Hepatocyte (in vitro differentiated cells): ENCODE results near the gene PRR4. TPM values are rescaled to one million over a fixed set of nuclear protein-coding genes. Genes with fewer than 3 reads are reported as not detected.

ENCODE experiments used
- DNase-seq: peaks from one replicate; pipeline ENCODE4 v3.0.0-alpha.2; 2016; ENCODE audit warnings: low spot score
- H2AFZ ChIP-seq: fragments of 200-600 bp; sonication (generic); 2 replicates; pipeline ENCODE4 v1.6.0; 2016; ENCODE audit warnings: antibody characterized with exemption, mild to moderate bottlenecking
- H3K27ac ChIP-seq: fragments of 200-600 bp; sonication (generic); 2 replicates; pipeline ENCODE4 v1.5.1; 2016; ENCODE audit warnings: mild to moderate bottlenecking
- H3K27me3 ChIP-seq: fragments of 200-600 bp; sonication (generic); 2 replicates; pipeline ENCODE4 v1.6.1; 2016
- H3K36me3 ChIP-seq: fragments of 200-600 bp; sonication (generic); replicated peaks from 2 replicates; pipeline ENCODE4 v1.5.1; 2016; ENCODE audit warnings: low read depth; ENCODE audit not compliant: insufficient read depth
- H3K4me1 ChIP-seq: fragments of 200-600 bp; sonication (generic); 2 replicates; pipeline ENCODE4 v1.5.1; 2016; ENCODE audit warnings: mild to moderate bottlenecking, moderate library complexity; ENCODE audit not compliant: insufficient read depth
- H3K4me2 ChIP-seq: fragments of 200-600 bp; sonication (generic); 2 replicates; pipeline ENCODE4 v1.6.0; 2016
- H3K4me3 ChIP-seq: fragments of 200-600 bp; sonication (generic); 2 replicates; pipeline ENCODE4 v1.5.1; 2016; ENCODE audit warnings: mild to moderate bottlenecking
- H3K79me2 ChIP-seq: fragments of 200-600 bp; sonication (generic); 2 replicates; pipeline ENCODE4 v1.6.0; 2017; ENCODE audit warnings: mild to moderate bottlenecking
- H3K9me2 ChIP-seq: fragments of 200-600 bp; sonication (generic); replicated peaks from 2 replicates; pipeline ENCODE4 v1.6.0; 2017; ENCODE audit warnings: mild to moderate bottlenecking; ENCODE audit not compliant: insufficient read depth
- H3K9me3 ChIP-seq: fragments of 200-600 bp; sonication (generic); 2 replicates; pipeline ENCODE4 v1.5.1; 2016; ENCODE audit warnings: low read depth, mild to moderate bottlenecking
- H4K20me1 ChIP-seq: fragments of 200-600 bp; sonication (generic); 2 replicates; pipeline ENCODE4 v1.6.0; 2016; ENCODE audit warnings: mild to moderate bottlenecking; ENCODE audit not compliant: insufficient read depth, poor library complexity, severe bottlenecking
- CTCF ChIP-seq: fragments of 200-600 bp; sonication (generic); IDR thresholded peaks from 2 replicates; pipeline ENCODE4 v1.5.1; 2016; ENCODE audit warnings: antibody characterized with exemption, mild to moderate bottlenecking; ENCODE audit not compliant: poor library complexity
- EZH2 ChIP-seq: fragments of 200-600 bp; sonication (generic); IDR thresholded peaks from 2 replicates; pipeline ENCODE4 v1.6.1; 2016; ENCODE audit warnings: antibody characterized with exemption, mild to moderate bottlenecking, borderline replicate concordance
- EZH2phosphoT487 ChIP-seq: fragments of 200-600 bp; sonication (generic); IDR thresholded peaks from one replicate; pipeline ENCODE4 v1.6.1; 2018; ENCODE audit warnings: antibody characterized with exemption, mild to moderate bottlenecking, low read depth, moderate library complexity; ENCODE audit not compliant: unreplicated experiment, severe bottlenecking
- WGBS: methylation state at CpG from one replicate; pipeline ENCODE4 v1.1.6; 2016; ENCODE audit warnings: low lambda C conversion rate; ENCODE audit errors: missing lambda C conversion rate; 5-methylcytosine and 5-hydroxymethylcytosine counted together
- polyA plus RNA-seq: library from polyadenylated mRNA; unstranded; fragments of >200 nt; fragmentation: Nextera tagmentation; extraction: Ambion mirVana; gene quantifications from 2 replicates; pipeline ENCODE4 v1.2.1, GENCODE V29; 2016
- total RNA-seq: library from RNA; depleted of rRNA; stranded (reverse); fragments of >200 nt; gene quantifications from 2 replicates; pipeline ENCODE4 v1.2.3, GENCODE V29; 2014

PRR4 gene
- total and polyA plus RNA-seq, 2 experiments from 2014 or later = 3.9 to 6.4 TPM

GRCh38 chr12:10884086-10884725 is 34.9 kb upstream of the PRR4 start, which contains the start of gene PRH1:
PRH1 (minus strand) TSS chr12:10884255; CDS start chr12:10884217, 38 bp downstream.
- H3K36me3 ChIP-seq = no peaks in the 10 kb centered on the region
- no peaks in the 10 kb centered on the region for H3K27me3 ChIP-seq
- no peak within 1 kb of the TSS for H3K4me3 ChIP-seq
- H3K79me2 ChIP-seq = no peaks in the 10 kb centered on the region
- no peaks in the 10 kb centered on the region for H4K20me1 ChIP-seq
- no peaks in the 10 kb centered on the region for H3K9me2 ChIP-seq
- H3K9me3 ChIP-seq = no peaks in the 10 kb centered on the region
- no peak within 1 kb of the TSS for H3K27ac ChIP-seq
- TF ChIP-seq CTCF (no peak), EZH2 (no peak), EZH2phosphoT487 (no peak)
- no peak for DNase-seq
- no peak within 1 kb of the TSS for H3K4me2 ChIP-seq
- no peak within 1 kb of the TSS for H2AFZ ChIP-seq
- H3K4me1 ChIP-seq = no peaks in the 10 kb centered on the region
- 90% methylated on average over 6 of the region's 6 CpGs for WGBS

- H3K9me2 ChIP-seq = no peaks in the 10 kb centered on the region
- H4K20me1 ChIP-seq = no peaks in the 10 kb centered on the region
- DNase-seq = no peak
- no peaks in the 10 kb centered on the region for H3K27me3 ChIP-seq
- no peak for TF ChIP-seq CTCF
- no peak for TF ChIP-seq EZH2phosphoT487
- TF ChIP-seq EZH2 = no peak
- WGBS = 82% methylated on average over 2 of the region's 2 CpGs
- H3K9me3 ChIP-seq = no peaks in the 10 kb centered on the region
- no peak overlapping the region for H3K4me2 ChIP-seq
- H3K79me2 ChIP-seq = no peaks in the 10 kb centered on the region
- no peaks in the 10 kb centered on the region for H3K36me3 ChIP-seq
- no peak overlapping the region for H3K4me3 ChIP-seq
- no peaks in the 10 kb centered on the region for H3K4me1 ChIP-seq
- H2AFZ ChIP-seq = no peak overlapping the region
- H3K27ac ChIP-seq = no peak overlapping the region
Measured at GRCh38 chr12:10873378-10873777, 24.1 kb upstream of the PRR4 start.

- no peaks in the 10 kb centered on the region for H4K20me1 ChIP-seq
- H2AFZ ChIP-seq = no peak overlapping the region
- H3K79me2 ChIP-seq = no peaks in the 10 kb centered on the region
- DNase-seq = no peak
- H3K4me2 ChIP-seq = no peak overlapping the region
- H3K27ac ChIP-seq = no peak overlapping the region
- no peak overlapping the region for H3K4me3 ChIP-seq
- no peaks in the 10 kb centered on the region for H3K9me2 ChIP-seq
- H3K9me3 ChIP-seq = no peaks in the 10 kb centered on the region
- no peaks in the 10 kb centered on the region for H3K27me3 ChIP-seq
- TF ChIP-seq EZH2 = no peak
- peak; percentile 37 for TF ChIP-seq CTCF
- 69% methylated on average over 2 of the region's 2 CpGs for WGBS
- H3K36me3 ChIP-seq = no peaks in the 10 kb centered on the region
- no peaks in the 10 kb centered on the region for H3K4me1 ChIP-seq
Measured at GRCh38 chr12:10867381-10867780, 18.1 kb upstream of the PRR4 start.
